DOHH2 (cell line): ENCODE data around the gene OXSM.

Source experiments
- EZH2phosphoT487 ChIP-seq: fragments of 200-600 bp; sonication (generic); IDR thresholded peaks from 2 replicates; pipeline ENCODE4 v1.6.1; 2017; ENCODE audit warnings: borderline replicate concordance, mild to moderate bottlenecking, antibody characterized with exemption, low read length, moderate library complexity, mixed read lengths
- TF ChIP-seq, protein P1 (sequence below): fragments of 200-600 bp; sonication (generic); IDR thresholded peaks from one replicate; pipeline ENCODE4 v1.5.1; 2014; ENCODE audit warnings: antibody characterized with exemption, mild to moderate bottlenecking, low read depth, low read length; ENCODE audit not compliant: poor library complexity, severe bottlenecking

DNA sequence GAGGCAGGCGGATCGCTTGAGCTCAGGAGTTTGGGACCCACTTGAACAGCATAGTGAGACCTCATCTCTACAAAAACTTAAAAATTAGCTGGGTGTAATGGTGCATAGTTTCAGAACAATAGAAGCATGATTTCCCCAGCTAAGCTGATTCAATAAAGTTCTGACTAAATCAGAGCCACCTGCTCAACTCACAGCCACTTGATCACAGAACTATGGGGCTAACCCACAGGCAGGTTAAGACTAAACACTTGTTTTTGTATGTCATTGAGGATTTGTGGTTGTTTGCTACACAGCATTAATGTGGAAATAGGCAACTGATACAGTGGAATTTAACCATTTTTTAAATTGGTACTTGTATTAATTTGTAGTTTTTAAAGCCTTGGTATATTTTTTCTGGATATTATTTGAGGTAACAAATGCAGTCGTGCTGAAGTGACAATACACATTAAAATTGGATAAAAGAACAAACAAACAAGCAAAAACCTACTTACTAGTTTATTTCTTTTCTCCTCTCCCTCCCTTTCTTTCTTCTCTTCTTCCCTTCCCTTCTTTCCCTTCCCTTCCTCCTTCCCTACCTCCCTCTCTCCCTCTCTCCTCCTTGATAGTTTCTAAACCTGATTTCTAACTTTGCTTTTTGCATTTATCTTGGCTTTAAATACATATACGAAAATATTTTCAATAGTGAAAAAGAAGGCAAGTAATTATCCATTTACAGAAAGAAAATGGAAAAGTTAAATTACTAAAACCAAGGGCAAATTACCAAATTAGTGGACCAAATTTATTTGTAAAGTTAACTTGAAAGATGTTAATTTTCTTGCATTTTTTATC lies 32.1 kb downstream of the OXSM start:
- TF ChIP-seq, protein P1, sequence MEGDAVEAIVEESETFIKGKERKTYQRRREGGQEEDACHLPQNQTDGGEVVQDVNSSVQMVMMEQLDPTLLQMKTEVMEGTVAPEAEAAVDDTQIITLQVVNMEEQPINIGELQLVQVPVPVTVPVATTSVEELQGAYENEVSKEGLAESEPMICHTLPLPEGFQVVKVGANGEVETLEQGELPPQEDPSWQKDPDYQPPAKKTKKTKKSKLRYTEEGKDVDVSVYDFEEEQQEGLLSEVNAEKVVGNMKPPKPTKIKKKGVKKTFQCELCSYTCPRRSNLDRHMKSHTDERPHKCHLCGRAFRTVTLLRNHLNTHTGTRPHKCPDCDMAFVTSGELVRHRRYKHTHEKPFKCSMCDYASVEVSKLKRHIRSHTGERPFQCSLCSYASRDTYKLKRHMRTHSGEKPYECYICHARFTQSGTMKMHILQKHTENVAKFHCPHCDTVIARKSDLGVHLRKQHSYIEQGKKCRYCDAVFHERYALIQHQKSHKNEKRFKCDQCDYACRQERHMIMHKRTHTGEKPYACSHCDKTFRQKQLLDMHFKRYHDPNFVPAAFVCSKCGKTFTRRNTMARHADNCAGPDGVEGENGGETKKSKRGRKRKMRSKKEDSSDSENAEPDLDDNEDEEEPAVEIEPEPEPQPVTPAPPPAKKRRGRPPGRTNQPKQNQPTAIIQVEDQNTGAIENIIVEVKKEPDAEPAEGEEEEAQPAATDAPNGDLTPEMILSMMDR = no peak
- TF ChIP-seq EZH2phosphoT487 = no peak
